Muscle of back (tissue), 13 donors: ENCODE data around the gene TBC1D17. TPM values are rescaled to one million over a fixed set of nuclear protein-coding genes. Genes with fewer than 3 reads are reported as not detected.

Experiments used
- DNase-seq, 3 donors: peaks; one replicate each; pipeline versions ENCODE4 v3.0.0 to v3.0.0-alpha.2; 2013
- long read RNA-seq, 9 donors: transcript quantifications; one replicate each; lab custom pipeline, GENCODE V29; 2026
- polyA plus RNA-seq, 10 donors: library from polyadenylated mRNA; unstranded; fragments of 120-200 nt; gene quantifications; one replicate each; pipeline ENCODE4 v1.2.1, GENCODE V29; 2013; ENCODE audit not compliant: insufficient read length in 10 of 10

TBC1D17 gene
- polyA plus RNA-seq = 10 to 100 TPM; 28.2 to 39.9 (median 31.9) TPM
- long read RNA-seq, donor 1, partial matches to known transcripts = 0 of 2 reads
- long read RNA-seq, donor 1, other reads (novel, unspliced or antisense) = 0 of 2 reads
- long read RNA-seq, donor 2, partial matches to known transcripts = 0 of 3 reads
- long read RNA-seq, donor 2, other reads (novel, unspliced or antisense) = 0 of 3 reads
- long read RNA-seq, donor 3 = 0 reads
- long read RNA-seq, donor 4, partial matches to known transcripts = 0 of 2 reads
- long read RNA-seq, donor 4, other reads (novel, unspliced or antisense) = 0 of 2 reads
- long read RNA-seq, donor 5, partial matches to known transcripts = 0 of 6 reads
- long read RNA-seq, donor 5, other reads (novel, unspliced or antisense) = 0 of 6 reads
- long read RNA-seq, donor 6, partial matches to known transcripts = 0 of 3 reads
- long read RNA-seq, donor 6, other reads (novel, unspliced or antisense) = 0 of 3 reads
- long read RNA-seq, donor 7 = 0 reads
- long read RNA-seq, donor 8, partial matches to known transcripts = 0 of 3 reads
- long read RNA-seq, donor 8, other reads (novel, unspliced or antisense) = 0 of 3 reads
- long read RNA-seq, donor 9 = 0 reads

GRCh38 chr19:49877020-49877878 is at the start of gene TBC1D17, which contains the start of gene AKT1S1:
TSS of gene TBC1D17 (plus strand) at chr19:49877702. CDS start at chr19:49877724, 22 bp downstream.
TSS of gene AKT1S1 (minus strand) at chr19:49877355. CDS start at chr19:49873295, 4,060 bp downstream.
- peak; percentile 100 for DNase-seq

DNA sequence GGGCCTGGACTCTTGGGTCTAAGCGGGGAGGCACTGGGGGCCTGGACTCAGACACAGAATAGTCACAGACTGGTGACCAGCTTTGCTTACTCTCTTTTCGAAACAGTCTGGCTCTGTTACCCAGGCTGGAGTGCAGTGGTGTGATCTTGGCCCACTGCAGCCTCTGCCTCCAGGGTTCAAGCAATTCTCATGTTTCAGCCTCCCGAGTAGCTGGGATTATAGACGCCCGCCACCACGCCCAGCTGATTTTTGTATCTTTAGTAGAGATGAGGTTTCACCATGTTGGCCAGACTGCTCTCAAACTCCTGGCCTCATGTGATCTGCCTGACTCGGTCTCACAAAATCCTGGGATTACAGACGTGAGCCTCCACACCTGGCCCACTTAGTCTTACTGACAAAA is 48.3 kb upstream of the TBC1D17 start:
- DNase-seq = no peak

DNA sequence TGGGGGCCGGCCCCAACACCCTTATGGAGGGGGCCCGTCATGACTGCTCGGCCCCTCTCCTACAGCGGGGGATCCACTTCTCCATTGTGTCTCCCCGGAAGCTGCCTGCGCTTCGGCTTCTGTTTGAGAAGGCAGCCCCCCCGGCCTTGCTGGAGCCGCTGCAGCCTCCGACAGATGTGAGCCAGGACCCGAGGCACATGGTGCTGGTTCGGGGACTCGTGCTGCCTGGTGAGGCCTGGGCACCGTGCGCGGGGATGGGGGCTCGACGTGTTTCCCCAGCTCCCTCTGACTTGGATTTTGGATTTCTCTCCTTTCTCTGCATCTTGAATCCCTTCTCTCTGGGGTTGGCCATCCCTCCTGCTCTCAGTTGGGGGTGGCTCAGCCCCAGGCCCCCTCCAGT is 47.8 kb upstream of the TBC1D17 start:
- no peak for DNase-seq

DNA sequence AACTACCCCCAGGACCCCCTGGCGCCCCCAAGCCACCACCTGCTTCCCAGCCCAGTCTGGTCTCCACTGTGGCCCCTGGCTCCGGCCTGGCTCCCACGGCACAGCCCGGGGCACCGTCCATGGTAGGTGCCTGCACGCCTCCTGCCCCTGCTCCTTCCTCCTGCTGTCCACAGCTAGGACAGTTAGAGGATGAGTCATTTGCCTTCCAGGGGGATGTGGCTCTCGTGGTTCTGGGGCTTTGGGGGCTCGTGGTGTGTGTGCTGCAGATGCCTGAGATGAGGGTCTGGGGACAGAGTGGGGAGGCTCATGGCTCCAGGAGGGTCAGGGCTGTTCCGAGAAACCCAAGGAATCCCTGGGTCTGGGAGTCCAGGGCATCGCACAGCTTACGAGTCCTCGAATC is 46.7 kb upstream of the TBC1D17 start:
- no peak for DNase-seq

GRCh38 chr19:49831592-49831991 is 45.9 kb upstream of the TBC1D17 start:
- no peak for DNase-seq

- DNase-seq = no peak
Measured at GRCh38 chr19:49832556-49832955, 44.9 kb upstream of the TBC1D17 start.

DNA sequence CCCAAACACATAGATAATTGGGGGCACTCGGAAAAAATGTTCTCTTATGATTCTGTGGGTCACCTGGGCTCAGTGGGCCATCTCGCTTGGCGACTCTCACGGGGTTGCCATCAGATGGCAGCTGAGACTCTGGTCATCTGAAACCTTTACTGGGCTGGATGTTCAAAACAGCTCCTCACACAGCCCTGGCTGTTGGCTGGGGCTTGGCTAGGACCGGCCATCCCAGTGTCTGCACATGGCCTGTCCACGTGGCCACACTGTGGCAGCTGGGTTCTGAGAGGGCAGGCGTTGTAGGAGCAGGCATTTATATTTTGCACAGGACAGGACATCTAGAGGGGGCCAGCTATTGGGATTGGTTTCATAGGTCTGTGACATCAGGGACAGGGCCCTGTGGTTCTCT is 43.9 kb upstream of the TBC1D17 start:
- DNase-seq = no peak

DNA sequence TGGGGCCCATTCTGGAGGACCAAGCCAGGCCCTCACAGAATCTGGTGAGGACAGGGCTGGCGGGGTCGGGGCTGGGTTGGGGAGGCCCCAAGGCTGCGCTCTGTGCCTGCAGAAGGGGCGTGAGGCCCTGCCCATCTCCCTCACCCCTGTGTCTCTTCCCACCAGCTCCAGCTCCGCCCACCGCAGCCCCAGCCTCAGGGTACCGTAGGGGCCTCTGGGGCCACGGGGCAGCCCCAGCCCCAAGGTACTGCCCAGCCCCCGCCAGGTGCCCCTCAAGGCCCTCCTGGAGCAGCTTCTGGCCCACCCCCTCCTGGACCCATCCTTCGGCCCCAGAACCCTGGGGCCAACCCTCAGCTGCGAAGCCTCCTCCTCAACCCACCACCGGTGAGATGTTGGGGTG is 41.9 kb upstream of the TBC1D17 start:
- no peak for DNase-seq

- DNase-seq = no peak
Measured at GRCh38 chr19:49836176-49837008, 41.1 kb upstream of the TBC1D17 start.

GRCh38 chr19:49837009-49837310 is 40.5 kb upstream of the TBC1D17 start:
- DNase-seq = no peak

DNA sequence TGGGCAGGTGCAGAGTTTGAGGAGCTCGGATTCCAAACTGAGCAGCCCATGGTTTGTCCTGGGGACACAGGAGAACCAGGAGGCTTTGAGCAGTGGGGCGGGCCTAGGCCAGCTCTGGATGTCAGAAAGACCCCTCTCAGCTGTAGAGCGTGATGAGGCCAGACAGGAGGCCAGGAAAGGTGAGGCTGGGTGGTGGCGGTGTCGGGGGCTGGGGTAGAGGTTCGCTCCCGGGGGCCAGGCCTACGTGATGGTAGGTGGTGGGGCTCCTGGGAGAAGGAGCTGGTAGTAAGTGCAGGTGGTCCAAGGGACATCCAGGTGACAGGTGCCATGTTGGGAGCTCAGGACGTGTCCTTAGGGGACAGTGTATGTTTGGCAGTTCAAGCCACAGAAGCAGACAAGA is 40.1 kb upstream of the TBC1D17 start:
- DNase-seq = no peak

GRCh38 chr19:49838885-49839588 is 38.5 kb upstream of the TBC1D17 start:
- no peak for DNase-seq

DNA sequence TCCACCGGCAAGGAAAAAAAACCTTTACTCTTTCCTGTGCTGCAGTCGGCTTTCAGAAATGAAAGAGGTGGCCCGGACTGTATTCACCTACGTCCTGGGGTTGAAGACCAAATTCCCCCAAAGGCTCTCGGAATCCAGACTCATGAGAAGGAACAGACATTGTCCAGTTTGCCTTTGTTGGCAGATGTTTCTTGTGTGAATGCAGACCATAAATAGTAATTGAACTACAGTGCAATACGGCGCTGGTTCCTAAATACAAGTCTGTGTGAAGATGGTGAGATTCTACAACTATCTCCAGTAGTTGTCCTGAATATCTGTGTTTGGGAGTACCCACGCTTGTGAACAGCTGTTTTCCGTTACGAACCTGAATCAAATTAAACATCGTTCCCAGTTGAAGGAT is 37.8 kb upstream of the TBC1D17 start:
- DNase-seq = no peak

GRCh38 chr19:49840321-49840720 is 37.2 kb upstream of the TBC1D17 start:
- DNase-seq = no peak

DNA sequence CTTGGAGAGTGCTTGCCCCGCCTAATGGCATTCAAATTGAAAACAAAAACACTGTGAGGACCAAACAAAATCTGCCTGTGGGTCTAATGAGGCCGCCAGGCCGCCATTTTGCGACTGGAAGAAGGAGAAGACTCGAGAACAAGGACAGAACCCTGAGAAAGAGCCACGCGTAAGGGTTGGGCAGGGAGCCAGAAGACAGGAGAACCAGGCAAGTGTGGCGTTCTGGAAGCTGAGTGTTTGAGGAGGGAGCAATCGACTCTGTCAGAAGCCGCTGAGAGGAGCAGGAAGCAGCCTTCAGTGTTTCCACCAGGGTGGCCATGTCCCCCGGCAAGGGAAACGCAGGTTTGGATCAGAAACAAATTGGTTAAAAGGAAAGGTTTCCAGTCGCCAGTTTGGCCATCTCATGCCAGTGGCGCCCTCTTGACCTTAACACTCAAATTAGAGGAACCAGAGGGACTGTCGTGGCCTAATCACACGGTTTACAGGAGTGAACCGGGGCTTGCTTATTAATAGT is 36.7 kb upstream of the TBC1D17 start:
- DNase-seq = no peak

- no peak for DNase-seq
Measured at GRCh38 chr19:49843265-49843664, 34.2 kb upstream of the TBC1D17 start.

- DNase-seq = no peak
Measured at GRCh38 chr19:49844138-49845095, 33.1 kb upstream of the TBC1D17 start.

DNA sequence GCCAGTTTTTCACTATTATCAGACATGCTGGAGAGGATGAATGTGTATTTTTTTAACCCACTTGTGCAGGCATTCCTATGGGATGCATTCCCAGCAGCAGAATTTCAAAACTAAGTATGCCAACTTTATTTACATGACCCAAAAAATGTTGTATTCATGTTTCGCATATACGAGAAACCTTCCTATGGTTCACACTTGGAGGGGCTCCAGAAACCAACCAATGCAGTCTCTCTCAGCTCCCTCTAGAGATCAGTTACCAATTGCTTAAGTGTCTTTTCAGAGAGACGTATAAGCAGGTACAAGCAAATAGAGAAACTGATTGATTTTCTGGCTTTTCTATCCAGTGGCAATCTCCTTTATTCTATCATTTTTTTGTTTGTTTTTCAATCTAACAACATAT is 32.1 kb upstream of the TBC1D17 start:
- DNase-seq = no peak

DNA sequence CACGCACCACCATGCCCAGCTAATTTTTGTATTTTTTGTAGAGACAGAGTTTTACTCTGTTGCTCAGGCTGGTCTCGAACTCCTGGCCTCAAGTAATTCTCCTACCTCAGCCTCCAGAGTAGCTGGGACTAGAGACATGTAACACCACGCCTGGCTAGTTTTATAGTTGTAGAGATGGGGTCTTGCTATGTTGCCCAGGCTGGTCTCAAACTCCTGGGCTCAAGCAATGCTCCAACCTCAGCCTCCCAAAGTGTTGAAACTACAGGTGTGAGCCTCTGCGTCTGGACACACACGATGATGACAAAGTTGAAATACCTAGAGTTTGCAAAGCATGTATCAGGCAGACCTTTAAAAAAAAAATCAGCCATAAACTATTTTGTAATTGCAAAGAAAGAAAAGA is 31.1 kb upstream of the TBC1D17 start:
- no peak for DNase-seq
